GM19351 (cell line): ENCODE measurements around the gene PTGES3L.
A peak's percentile ranks its signal among the peaks of the same experiment; 100 is the strongest.
"Not testable (repeated sequence)": the region's sequence is repeated elsewhere in the genome, so short reads cannot be mapped to it uniquely, and the experiment has no call there.

Experiments
- ATAC-seq: cut with Tn5 transposase; IDR thresholded peaks from one replicate; pipeline ENCODE4 v1.9.1; 2021; ENCODE audit warnings: mild to moderate bottlenecking, moderate library complexity; ENCODE audit not compliant: unreplicated experiment

PTGES3L gene

DNA sequence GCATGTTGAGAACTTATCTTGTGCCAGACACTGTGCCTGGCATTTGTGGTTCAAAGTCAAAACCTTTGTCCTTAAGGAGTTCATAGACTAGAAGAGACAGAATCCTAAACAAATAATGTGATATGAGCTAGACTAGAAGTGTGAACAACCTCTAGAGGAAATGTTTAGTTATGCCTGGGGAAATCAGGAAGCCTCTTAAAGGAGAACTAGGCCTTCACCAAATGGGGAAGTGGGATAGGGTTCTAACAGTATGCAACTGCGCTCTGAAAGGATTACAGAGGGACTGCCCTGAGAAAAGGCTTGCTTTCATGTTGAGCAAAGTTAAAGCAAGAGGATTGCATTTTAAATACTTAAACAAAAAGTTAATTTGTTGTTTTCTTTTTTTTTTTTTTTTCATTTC, 5.3 kb upstream of the PTGES3L start:
- ATAC-seq, result no peak

DNA sequence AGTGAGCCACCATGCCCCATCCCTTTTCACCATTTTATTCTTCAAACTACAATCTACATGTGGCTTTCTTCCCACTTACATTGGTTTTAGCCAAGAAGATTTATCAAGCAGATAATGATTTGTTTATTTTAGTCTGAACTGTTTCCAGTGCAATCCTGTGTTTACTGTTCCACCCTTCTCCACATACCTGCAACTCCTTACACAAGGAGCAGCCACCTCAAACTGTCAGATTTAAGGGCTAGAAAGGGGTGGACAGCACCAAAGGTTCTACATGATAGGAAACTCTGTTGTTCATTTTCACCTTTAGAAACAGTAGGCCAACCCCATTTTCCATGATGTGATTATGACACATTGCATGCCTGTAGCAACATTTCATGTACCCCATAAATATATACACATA, 2.4 kb upstream of the PTGES3L start:
- ATAC-seq, result no peak

DNA sequence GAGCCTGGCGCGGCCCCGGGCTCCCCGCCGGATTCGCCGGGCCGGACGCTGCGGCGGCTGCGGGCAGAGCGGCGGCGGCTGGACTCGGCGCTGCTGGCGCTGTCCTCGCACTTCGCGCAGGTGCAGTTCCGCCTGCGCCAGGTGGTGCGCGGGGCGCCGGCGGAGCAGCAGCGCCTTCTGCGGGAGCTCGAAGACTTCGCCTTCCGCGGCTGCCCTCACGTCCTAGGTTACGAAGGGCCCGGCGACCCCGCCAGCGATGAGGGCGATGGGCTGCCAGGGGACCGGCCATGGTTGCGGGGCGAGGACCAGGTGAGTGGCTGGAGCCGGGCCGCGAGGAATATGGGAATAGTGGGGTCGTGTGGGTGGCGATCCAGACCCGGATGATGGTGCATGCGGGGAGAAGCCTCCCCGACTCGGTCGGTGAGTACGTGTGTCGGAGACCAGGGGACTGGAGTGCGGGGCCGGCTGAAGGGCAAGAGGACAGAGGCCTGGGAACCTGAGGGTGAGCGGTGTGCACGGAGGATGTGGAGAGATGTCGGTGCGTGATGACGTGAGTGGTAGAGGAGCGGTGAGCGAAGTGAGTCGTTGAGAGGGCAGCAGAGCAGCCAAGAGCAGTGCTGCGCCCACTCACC, 1.0 kb upstream of the PTGES3L start:
- peak; percentile 59 for ATAC-seq

DNA sequence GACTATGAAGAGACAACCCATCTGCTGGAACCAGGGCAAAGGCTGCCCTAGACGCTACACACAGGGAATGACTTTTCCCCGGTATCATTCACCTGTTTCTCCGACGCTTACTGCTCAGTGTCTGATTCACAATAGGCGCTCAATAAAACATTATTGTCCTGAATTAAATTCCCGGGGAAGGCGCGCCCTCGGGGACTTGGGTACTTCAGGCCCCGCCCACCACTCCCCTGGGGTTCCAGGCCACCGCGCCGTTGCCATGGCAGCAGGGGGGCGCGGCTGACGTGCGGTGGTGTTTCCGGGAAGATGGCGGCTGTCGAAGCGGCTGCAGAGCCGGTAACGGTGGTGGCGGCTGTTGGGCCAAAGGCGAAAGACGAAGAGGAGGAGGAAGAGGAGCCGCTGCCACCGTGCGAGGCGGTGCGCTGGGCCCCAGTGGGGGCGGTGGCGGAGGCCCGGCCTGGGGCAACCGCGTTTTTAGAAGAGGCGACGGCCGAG, 440 bp upstream of the PTGES3L start, which contains the start of gene RUNDC1:
Gene RUNDC1, plus strand, starts transcription at position 292 of the 492 bp plus-strand sequence. Its CDS starts 12 bp downstream, at position 304.
- ATAC-seq, result peak; percentile 69

DNA sequence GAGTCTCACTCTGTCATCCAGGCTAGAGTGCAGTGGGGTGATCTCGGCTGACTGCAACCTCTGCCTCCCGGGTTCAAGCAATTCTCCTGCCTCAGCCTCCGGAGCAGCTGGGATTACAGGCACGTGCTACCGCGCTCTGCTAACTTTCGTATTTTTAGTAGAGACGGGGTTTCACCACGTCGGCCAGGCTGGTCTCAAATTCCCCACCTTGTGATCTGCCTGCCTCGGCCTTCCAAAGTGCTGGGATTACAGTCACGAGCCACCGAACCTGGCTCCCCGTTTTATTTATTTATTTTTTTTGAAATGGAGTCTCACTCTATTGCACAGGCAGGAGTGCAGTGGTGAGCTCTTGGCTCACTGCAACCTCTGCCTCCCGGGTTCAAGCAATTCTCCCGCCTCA, 4.2 kb downstream of the PTGES3L start:
- ATAC-seq, result not testable (repeated sequence)

DNA sequence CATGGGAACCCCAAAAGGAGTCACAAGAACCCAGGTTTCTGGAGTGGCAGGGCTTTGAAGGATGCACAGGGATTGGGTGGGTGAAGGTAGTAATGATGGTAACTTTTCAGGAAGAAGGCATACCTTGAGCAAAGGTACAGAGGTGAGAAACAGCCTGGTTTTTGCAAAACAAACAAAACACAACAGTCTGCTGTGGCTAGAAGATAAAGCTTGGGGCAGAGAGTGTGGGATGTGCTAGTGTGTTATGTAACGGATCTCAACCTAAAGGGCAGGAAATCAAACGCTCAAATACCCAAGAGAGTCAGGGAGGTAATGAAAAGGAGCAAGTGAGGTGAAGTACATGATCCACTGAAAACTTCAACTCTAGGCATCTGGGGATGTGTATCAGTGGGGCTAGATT, 4.6 kb downstream of the PTGES3L start:
- no peak for ATAC-seq

DNA sequence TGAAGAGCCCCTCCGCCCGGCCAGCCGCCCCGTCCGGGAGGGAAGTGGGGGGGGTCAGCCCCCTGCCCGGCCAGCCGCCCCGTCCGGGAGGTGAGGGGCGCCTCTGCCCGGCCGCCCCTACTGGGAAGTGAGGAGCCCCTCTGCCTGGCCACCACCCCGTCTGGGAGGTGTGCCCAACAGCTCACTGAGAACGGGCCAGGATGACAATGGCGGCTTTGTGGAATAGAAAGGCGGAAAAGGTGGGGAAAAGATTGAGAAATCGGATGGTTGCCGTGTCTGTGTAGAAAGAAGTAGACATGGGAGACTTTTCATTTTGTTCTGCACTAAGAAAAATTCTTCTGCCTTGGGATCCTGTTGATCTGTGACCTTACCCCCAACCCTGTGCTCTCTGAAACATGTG, 6.6 kb downstream of the PTGES3L start:
- ATAC-seq, result not testable (repeated sequence)

DNA sequence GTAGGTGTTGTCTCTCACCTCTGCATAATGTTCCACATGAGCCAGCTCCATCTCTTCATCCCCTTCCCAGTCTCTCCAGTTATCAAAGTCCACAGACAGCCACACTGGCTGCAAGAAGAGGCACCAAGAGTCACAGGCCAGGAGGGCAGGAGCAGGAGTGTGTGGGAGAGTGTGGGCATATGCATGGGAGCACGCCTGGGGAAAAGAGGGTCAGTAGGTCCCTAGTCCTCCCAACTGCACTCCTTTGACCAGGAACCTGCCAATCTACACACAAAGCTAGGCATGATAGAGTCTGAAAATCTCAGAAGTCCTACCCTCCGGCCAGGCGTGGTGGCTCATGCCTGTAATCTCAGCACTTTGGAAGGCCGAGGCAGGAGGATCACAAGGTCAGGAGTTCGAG, 8.3 kb downstream of the PTGES3L start:
- ATAC-seq, result no peak

DNA sequence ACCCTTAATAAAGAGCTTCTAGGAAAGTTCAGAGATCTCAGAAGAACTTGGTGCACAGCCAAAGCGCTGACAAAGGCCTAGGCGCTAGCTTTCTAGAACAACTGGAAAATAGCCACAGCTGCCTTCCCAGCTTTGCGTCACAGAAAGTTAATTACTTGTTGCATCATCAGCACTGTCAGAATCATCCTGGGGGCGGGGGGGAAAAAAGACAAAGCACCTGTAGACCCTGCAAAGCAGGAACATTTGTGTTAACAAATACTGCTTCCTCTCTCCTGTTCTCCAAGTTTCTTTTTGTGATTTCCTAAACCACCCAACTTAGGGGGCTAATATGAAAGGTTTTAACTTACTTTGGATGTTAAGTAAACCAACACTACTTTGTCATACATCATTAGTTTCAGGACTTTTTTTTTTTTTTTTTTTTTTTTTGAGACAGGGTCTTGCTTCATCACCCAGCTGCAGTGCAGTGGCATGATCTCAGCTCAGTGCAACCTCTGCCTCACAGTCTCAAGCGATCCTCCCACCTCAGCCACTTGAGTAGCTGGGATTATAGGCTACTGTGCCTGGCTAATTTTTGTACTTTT, 10.8 kb downstream of the PTGES3L start:
- no peak for ATAC-seq

DNA sequence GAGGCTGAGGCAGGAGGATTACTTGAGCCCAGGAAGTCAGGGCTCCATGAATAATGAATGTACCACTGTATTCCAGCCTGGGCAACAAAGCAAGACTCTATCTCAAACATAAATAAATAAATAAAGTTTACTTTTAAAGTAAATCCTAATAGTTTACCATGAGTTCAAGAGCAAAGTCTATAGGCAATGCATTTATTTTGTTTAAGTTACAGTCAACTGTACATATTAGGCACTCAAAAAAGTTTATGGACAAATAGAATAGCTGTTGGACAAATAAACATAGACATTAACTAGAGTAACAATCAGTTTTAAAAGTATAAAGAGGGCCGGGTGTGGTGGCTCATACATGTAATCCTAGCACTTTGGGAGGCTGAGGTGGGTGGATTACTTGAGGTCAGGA, 12.0 kb downstream of the PTGES3L start:
- ATAC-seq, result no peak

DNA sequence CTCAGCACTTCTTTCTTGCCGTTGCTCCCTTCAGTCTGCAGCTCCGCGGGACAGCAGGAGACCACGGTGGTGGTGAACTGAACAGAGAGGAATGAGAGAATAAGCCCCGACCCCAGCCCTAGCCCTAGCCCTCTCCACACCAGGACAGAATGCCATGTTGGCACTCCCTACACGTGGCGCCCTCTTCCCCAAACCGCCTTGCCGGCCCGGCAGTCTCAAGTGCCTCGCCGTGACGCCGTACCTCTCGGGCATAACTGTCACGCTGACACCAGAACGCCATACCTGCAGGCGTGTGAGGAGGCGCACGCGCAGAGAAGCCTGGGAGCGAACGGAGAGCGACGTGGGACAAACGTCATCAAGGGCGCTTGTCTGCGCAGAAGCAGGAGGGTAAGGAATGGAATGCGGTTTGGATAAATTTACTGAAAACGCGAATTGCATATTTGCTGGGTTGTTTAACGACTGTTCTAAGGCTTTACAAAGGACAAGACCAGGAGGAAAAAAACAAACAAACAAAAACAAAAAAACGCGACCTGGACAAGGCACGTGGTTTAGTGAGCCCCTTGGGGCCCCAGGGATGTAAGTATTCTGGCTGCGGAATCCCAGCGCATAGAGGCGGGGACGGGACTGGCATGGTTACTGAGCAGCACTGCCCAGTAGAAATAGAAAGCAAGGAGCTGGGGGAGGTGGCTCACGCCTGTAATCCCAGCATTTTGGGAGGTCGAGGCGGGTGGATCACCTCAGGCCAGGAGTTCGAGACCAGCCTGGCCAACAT, 15.5 kb downstream of the PTGES3L start, which contains the start of gene AARSD1:
Gene AARSD1, minus strand, starts transcription at position 294 of the 772 bp plus-strand sequence. Its CDS starts 14 bp downstream, at position 280.
- ATAC-seq, result peak; percentile 79

DNA sequence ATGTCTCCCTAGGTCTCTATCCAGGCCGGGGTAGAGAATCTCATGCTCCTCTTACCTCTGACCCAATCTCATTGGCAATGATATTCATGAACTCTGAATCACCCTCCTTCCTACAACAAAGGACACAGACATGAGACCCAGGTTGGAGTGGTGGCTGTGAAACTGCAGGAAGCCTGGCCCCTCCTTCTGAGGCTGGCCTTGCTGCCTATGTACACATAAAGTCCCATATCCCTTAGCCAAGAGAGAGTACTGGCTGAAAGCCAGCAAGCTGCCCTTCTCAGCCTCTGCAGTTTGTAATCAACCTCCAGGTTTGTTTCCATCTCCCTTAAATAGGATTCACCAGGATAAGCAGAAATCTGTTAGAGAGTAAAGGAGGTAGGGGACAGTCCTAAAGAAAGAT, 26.2 kb downstream of the PTGES3L start:
- ATAC-seq, result no peak

DNA sequence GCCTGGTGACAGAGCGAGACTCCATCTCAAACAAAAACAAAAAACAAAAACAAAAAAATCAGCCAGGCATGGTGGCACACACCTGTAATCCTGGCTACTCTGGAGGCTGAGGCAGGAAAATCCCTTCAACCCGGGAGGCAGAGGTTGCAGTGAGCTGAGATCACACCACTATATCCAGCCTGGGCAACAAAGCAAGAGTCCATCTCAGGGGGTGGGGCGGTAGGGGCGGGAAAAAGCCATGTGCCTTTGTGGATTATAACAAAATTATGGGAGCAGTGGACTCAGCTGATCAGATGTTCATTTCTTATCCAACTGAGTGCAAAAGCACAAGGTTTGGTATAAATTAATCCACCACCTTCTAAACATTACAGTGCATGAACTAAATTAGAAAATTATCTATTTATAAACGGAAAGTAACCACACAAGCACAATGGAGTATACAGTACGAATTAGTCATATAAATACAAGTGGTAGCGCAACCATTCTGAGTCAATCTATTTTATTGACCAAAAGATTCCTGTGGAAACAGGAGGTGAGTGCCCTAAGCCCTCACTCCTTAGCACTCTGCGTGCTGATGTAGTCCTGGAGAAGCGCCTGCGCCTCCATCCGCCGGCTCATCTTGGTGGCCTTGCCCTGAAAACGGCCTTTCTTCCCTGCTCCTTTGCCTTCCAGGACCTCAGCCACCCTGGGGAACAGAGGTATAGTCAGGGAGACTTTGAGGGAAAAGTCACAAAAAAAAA, 29.7 kb downstream of the PTGES3L start:
- no peak for ATAC-seq

DNA sequence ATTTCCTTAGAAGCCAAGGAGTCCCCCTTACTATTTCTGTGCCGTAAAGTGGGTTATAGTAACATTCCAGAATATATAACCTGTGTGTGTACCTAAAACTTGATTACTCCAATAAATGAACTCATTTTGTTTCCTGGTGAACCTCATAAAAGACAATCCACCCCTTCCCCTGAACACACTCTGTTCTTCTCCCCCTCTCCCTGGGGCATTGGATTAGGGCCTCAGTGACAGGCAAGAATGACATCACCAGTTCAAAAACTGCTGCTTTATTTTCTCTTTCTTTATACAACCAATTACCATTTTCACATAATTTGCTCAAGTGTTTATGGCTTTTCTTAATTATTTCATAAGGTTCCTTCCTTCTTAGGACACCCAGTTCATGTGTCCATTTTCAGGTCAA, 33.1 kb downstream of the PTGES3L start:
- no peak for ATAC-seq

DNA sequence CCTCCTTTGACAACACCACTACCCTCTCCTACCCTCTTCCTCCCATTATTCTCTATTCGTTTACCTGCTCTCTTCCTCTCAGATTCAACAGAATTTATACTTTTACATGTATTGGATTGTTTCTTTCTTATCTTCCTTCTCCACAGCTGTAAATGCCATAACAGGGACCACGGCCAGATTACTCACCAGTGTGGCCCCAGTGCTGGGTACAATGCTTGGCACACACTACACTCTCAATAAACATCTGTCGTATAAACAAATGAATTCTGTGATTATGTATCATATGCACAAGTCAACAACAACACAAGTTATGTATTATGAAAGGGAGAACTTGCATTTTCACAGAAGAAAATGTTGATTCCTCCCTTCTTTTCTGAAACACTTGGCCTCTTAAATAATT, 35.7 kb downstream of the PTGES3L start:
- no peak for ATAC-seq

DNA sequence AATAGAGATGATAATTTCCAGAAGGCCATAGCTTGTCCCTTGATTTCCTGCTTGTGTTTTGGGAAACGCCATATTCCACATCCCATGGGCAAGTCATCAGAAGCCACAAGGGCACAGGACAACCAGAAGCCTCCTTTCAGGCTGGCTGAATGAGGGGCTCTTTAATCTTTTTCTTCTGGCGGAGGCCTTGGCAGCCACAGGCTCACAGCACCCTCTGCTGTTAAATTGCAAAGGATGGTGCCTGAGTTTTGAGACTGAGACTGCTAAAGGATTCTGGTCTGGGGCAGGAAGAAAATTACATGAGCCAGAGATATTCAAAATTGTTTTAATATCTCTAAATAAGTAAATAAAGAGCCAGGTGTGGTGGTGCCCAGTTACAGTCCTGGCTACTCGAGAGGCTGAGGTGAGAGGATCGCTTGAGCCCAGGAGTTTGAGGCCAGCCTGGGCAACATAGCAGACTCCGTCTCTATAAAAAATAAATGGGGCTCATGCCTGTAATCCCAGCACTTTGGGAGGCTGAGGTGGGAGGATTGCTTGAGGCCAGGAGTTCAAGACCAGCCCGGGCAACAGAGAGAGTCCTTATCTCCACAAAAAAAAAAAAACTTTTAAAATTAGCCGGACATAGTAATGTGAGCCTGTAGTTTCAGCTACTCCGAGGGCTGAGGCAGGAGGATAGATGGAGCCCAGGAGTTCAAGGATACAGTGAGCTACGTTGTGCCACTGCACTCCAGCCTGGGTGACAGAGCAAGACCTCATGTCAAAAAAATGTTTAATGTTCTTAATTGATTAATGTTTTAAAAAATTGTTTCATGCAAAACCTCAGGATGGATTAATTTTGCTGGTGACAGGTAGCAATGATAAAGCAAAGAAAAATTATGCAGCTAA, 41.9 kb downstream of the PTGES3L start:
- ATAC-seq, result no peak

DNA sequence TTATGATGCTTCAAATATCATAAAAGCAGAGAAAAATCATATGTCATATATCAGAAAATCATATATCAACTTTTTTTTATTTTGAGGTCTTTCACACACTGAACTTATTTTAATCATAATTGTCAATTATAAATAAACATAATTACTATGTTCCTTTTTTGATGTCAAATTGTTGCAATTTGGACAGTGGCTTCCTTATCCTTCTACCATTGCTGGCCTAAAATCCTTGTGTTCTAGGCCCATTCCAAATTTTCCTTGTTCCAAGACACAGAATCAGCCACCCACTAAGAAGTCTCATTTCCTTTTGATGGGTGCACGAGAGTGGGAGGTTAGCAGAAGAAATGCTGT, 50.4 kb downstream of the PTGES3L start:
- ATAC-seq, result no peak

DNA sequence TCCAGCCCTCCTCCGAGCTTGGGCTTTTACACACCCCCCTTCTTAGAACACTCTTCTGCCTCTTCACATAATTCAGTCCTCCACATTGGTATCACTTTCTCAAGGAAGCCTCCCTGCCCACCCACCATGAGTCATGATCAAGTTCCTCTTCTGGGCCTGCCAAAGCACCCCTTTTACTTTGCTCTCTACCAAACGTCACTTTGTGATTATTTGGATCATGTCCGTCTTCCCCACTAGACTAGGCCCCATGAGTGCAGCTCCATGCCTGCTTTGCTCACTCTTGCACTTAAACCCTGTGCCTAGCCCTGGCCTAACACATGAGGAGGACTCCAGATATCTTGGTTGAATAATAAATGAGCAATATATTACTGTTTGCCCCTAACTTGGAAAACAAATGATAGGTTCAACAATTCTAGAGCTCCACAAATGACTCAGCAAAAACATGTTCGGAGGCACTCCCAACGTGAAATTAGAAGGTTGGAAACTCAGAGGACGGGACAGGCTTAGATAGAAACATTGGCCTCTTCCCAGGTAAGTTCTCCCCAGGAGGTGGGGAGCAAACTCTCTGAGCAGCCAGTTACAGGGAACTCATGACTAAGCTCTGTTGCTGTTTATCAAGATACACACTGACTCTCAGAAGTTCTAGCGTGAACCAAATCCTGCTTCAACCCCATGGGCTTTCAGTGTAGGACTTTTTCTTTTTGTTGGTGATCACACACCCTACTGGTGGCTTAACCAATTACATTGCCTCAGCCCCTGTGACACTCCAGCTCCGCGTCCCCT, 51.0 kb downstream of the PTGES3L start:
- no peak for ATAC-seq

DNA sequence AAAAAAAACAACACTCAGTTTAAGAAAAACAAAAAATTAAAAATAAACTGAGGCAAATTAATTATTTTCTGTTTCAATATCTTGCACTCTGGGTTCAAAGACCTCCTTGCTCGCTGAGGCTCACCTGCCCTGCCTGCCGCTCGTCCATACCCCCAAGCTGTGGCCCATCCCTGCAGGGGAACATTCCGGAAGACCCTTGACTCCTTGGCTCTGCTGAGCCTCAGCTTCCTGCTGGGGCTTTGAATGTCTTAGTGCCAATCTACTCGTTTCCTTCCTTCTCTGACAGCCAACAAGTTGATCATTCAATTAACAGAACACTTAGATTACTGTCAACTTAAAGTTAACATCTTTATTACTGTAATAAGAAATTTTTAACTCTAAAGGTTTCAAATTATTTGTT, 55.0 kb downstream of the PTGES3L start:
- no peak for ATAC-seq
